K562 (cell line): ENCODE results near the gene BOD1L2. TPM values are rescaled to one million over a fixed set of nuclear protein-coding genes. Genes with fewer than 3 reads are reported as not detected.

ENCODE experiments used
- ATF1 ChIP-seq, 2 experiments: fragments of 450-650 bp in 1 of 2; IDR thresholded peaks; 2 replicates each; pipeline ENCODE4 v1.6.1; 2016; ENCODE audit warnings: missing compliant biosample characterization in 1 of 2, missing genetic modification characterization in 1 of 2
- BCOR ChIP-seq: fragments of 450-650 bp; IDR thresholded peaks from 2 replicates; pipeline ENCODE4 v1.6.1; 2016
- EP400 ChIP-seq: fragments of 450-650 bp; IDR thresholded peaks from 2 replicates; pipeline ENCODE4 v1.6.1; 2017; ENCODE audit warnings: antibody characterized with exemption, mild to moderate bottlenecking, moderate library complexity
- GTF2A2 ChIP-seq: IDR thresholded peaks from 2 replicates; pipeline ENCODE4 v1.6.1; 2016; ENCODE audit warnings: mild to moderate bottlenecking, missing genetic modification characterization, missing compliant biosample characterization
- TBL1XR1 ChIP-seq, 2 experiments: IDR thresholded peaks; 2 replicates each; pipeline ENCODE4 v1.6.1; 2012; ENCODE audit warnings: improper control_type of control experiment in 2 of 2, low read length in 2 of 2, mild to moderate bottlenecking in 1 of 2
- ZC3H8 ChIP-seq: fragments of 450-650 bp; IDR thresholded peaks from 2 replicates; pipeline ENCODE4 v1.6.1; 2017
- polyA plus RNA-seq, 8 experiments: library from polyadenylated mRNA; depleted of rRNA in 4 of 8; stranded (reverse) in 5 of 8; unstranded in 3 of 8; fragments of >200 nt; fragmentation: Nextera tagmentation in 2 of 8; fragmentation: Illumina TruSeq in 1 of 8; extraction: Ambion mirVana in 2 of 8; extraction: Trizol in 1 of 8; gene quantifications; 2 replicates each; pipeline versions ENCODE4 v1.2.1 to v1.2.3, GENCODE V29; 2011 to 2014; ENCODE audit warnings: inconsistent platforms in 1 of 8, missing spikeins in 1 of 8
- total RNA-seq, 7 experiments: library from RNA; depleted of rRNA in 6 of 7; stranded (reverse); fragments of >200 nt in 6 of 7; fragmentation: Illumina TruSeq in 2 of 7; extraction: Trizol in 2 of 7; gene quantifications; 2 replicates each; pipeline versions ENCODE4 v1.2.1 to v1.2.3, GENCODE V29; 2011 to 2021; ENCODE audit warnings: low replicate concordance in 1 of 7
- TF ChIP-seq, protein P1 (sequence below), 2 experiments: fragments of 450-650 bp; IDR thresholded peaks; 2 replicates each; pipeline ENCODE4 v1.6.1; 2018; ENCODE audit warnings: mild to moderate bottlenecking in 2 of 2, low read depth in 1 of 2; ENCODE audit not compliant: partially characterized antibody in 2 of 2
- TF ChIP-seq, protein P2 (sequence below): sonication (generic); formaldehyde crosslinking; IDR thresholded peaks from 2 replicates; pipeline ENCODE4 v1.8.1; 2023; ENCODE audit warnings: mild to moderate bottlenecking, missing genetic modification reagents
- TF ChIP-seq, protein P3 (sequence below): fragments of 450-650 bp; IDR thresholded peaks from 2 replicates; pipeline ENCODE4 v1.6.1; 2016; ENCODE audit warnings: low read depth
- TF ChIP-seq, protein P4 (sequence below): fragments of 250-450 bp; sonication (Bioruptor Pico); IDR thresholded peaks from 2 replicates; pipeline ENCODE4 v1.8.0; 2022; ENCODE audit warnings: moderate library complexity, mild to moderate bottlenecking, inconsistent platforms

Gene BOD1L2
- total and polyA plus RNA-seq, 9 of the 15 experiments (the other 6 are each of a cell fraction or from before 2014, with no cell fraction given), result 0.03 TPM; not detected in 8

DNA sequence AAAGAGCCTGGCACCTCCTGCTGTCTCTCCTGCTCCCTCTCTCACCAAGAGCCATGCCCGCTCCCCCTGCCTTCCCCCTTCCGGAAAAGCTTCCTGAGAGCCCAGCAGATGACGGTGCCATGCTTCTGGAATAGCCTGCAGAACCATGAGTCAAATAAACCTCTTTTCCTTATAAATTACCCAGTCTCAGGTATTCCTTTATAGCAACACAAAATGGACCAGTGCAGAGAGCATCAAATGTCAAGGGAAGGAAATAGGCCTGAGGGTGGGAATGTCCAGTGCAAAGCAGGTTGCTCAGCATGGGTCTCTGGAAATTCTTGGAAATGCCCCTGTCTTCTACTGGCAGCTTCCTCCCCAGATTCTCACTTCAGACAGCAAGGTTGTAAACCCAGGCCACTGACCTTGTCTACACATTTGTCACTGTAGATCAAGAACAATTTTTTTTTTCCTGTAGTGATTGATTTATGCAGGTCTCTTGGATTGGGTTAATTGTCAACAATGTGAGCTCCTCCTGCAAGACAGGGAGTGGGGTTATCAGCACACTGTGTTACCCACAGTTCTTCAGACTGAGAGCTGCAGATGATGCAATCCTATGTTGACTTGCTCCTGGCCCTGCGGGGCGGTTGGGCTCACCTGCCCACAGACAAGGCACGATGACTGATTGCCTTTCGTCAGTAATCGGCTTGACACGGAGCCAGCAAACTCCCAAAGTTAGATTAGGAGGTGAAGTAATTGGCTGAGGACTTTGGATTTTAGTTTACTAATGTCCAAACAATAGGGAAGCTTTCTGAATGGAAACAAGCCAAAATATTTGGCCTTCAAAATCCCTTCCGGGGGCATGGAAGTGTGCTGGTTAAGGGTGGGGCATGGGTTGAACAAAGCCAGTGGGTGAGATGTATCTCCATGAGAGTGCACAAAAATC, 5.4 kb upstream of the BOD1L2 start (continued):
- TF ChIP-seq, protein P1, sequence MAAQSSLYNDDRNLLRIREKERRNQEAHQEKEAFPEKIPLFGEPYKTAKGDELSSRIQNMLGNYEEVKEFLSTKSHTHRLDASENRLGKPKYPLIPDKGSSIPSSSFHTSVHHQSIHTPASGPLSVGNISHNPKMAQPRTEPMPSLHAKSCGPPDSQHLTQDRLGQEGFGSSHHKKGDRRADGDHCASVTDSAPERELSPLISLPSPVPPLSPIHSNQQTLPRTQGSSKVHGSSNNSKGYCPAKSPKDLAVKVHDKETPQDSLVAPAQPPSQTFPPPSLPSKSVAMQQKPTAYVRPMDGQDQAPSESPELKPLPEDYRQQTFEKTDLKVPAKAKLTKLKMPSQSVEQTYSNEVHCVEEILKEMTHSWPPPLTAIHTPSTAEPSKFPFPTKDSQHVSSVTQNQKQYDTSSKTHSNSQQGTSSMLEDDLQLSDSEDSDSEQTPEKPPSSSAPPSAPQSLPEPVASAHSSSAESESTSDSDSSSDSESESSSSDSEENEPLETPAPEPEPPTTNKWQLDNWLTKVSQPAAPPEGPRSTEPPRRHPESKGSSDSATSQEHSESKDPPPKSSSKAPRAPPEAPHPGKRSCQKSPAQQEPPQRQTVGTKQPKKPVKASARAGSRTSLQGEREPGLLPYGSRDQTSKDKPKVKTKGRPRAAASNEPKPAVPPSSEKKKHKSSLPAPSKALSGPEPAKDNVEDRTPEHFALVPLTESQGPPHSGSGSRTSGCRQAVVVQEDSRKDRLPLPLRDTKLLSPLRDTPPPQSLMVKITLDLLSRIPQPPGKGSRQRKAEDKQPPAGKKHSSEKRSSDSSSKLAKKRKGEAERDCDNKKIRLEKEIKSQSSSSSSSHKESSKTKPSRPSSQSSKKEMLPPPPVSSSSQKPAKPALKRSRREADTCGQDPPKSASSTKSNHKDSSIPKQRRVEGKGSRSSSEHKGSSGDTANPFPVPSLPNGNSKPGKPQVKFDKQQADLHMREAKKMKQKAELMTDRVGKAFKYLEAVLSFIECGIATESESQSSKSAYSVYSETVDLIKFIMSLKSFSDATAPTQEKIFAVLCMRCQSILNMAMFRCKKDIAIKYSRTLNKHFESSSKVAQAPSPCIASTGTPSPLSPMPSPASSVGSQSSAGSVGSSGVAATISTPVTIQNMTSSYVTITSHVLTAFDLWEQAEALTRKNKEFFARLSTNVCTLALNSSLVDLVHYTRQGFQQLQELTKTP (IDR thresholded peaks at IDR 0.05; ENCODE audit: low read depth in 1 of 2, partially characterized antibody in 2 of 2), result peak in 1 of 2 experiments; percentile 27
- no peak for TF ChIP-seq ATF1 (CRISPR knock-in tag; IDR thresholded peaks at IDR 0.05)
- peak; percentile 70 for TF ChIP-seq ATF1 (tag; IDR thresholded peaks at IDR 0.05)
- no peak for TF ChIP-seq ZC3H8
- TF ChIP-seq, protein P2, sequence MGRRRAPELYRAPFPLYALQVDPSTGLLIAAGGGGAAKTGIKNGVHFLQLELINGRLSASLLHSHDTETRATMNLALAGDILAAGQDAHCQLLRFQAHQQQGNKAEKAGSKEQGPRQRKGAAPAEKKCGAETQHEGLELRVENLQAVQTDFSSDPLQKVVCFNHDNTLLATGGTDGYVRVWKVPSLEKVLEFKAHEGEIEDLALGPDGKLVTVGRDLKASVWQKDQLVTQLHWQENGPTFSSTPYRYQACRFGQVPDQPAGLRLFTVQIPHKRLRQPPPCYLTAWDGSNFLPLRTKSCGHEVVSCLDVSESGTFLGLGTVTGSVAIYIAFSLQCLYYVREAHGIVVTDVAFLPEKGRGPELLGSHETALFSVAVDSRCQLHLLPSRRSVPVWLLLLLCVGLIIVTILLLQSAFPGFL (CRISPR knock-in tag), result no peak
- TF ChIP-seq, protein P3, sequence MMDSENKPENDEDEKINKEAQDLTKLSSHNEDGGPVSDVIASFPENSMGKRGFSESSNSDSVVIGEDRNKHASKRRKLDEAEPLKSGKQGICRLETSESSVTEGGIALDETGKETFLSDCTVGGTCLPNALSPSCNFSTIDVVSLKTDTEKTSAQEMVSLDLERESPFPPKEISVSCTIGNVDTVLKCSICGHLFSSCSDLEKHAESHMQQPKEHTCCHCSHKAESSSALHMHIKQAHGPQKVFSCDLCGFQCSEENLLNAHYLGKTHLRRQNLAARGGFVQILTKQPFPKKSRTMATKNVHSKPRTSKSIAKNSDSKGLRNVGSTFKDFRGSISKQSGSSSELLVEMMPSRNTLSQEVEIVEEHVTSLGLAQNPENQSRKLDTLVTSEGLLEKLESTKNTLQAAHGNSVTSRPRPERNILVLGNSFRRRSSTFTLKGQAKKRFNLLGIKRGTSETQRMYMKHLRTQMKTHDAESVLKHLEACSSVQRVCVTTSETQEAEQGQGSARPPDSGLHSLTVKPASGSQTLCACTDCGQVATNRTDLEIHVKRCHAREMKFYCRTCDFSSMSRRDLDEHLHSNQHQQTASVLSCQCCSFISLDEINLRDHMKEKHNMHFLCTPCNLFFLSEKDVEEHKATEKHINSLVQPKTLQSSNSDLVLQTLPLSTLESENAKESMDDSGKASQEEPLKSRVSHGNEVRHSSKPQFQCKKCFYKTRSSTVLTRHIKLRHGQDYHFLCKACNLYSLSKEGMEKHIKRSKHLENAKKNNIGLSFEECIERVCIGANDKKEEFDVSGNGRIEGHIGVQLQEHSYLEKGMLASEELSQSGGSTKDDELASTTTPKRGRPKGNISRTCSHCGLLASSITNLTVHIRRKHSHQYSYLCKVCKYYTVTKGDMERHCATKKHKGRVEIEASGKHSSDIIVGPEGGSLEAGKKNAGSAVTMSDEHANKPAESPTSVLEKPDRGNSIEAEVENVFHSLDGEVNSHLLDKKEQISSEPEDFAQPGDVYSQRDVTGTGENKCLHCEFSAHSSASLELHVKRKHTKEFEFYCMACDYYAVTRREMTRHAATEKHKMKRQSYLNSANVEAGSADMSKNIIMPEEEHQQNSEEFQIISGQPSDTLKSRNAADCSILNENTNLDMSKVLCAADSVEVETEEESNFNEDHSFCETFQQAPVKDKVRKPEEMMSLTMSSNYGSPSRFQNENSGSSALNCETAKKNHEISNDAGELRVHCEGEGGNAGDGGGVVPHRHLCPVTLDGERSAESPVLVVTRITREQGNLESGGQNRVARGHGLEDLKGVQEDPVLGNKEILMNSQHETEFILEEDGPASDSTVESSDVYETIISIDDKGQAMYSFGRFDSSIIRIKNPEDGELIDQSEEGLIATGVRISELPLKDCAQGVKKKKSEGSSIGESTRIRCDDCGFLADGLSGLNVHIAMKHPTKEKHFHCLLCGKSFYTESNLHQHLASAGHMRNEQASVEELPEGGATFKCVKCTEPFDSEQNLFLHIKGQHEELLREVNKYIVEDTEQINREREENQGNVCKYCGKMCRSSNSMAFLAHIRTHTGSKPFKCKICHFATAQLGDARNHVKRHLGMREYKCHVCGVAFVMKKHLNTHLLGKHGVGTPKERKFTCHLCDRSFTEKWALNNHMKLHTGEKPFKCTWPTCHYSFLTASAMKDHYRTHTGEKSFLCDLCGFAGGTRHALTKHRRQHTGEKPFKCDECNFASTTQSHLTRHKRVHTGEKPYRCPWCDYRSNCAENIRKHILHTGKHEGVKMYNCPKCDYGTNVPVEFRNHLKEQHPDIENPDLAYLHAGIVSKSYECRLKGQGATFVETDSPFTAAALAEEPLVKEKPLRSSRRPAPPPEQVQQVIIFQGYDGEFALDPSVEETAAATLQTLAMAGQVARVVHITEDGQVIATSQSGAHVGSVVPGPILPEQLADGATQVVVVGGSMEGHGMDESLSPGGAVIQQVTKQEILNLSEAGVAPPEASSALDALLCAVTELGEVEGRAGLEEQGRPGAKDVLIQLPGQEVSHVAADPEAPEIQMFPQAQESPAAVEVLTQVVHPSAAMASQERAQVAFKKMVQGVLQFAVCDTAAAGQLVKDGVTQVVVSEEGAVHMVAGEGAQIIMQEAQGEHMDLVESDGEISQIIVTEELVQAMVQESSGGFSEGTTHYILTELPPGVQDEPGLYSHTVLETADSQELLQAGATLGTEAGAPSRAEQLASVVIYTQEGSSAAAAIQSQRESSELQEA, result no peak
- TF ChIP-seq GTF2A2 (tag), result no peak
- peak in 1 of 2 experiments; percentile 74; a peak in 1 of 4 replicates for TF ChIP-seq TBL1XR1 (IDR thresholded peaks at IDR 0.05; ENCODE audit: low read length in 2 of 2)
- TF ChIP-seq, protein P4, sequence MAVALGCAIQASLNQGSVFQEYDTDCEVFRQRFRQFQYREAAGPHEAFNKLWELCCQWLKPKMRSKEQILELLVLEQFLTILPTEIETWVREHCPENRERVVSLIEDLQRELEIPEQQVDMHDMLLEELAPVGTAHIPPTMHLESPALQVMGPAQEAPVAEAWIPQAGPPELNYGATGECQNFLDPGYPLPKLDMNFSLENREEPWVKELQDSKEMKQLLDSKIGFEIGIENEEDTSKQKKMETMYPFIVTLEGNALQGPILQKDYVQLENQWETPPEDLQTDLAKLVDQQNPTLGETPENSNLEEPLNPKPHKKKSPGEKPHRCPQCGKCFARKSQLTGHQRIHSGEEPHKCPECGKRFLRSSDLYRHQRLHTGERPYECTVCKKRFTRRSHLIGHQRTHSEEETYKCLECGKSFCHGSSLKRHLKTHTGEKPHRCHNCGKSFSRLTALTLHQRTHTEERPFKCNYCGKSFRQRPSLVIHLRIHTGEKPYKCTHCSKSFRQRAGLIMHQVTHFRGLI, result peak; percentile 71; the same call in 1 of the 2 replicates
- TF ChIP-seq EP400, result peak; percentile 61
- no peak for TF ChIP-seq BCOR
